GM21528 (cell line): ENCODE measurements around the gene RTN4IP1.
"Not testable (repeated sequence)": the region's sequence is repeated elsewhere in the genome, so short reads cannot be mapped to it uniquely, and the experiment has no call there.

ENCODE experiments used
- ATAC-seq: cut with Tn5 transposase; IDR thresholded peaks from one replicate; pipeline ENCODE4 v1.9.1; 2021; ENCODE audit warnings: mild to moderate bottlenecking, moderate library complexity; ENCODE audit not compliant: unreplicated experiment, low FRiP score

Gene RTN4IP1

DNA sequence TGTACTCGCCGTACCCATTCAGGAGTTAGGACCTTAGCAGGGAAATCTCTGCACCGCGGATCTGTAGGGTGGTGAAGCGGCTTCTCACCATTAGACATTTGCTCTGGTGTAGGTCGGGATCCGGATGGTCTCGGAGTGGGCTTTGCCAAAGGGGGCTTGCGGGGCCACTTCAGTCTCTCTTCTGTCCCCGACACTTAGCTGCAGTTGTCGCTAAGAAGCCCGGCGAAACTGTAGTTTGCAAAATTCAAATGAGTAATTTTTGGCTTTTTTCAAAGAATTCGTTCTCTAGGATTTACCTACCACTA lies 513 bp upstream of the RTN4IP1 start:
- ATAC-seq, result no peak

DNA sequence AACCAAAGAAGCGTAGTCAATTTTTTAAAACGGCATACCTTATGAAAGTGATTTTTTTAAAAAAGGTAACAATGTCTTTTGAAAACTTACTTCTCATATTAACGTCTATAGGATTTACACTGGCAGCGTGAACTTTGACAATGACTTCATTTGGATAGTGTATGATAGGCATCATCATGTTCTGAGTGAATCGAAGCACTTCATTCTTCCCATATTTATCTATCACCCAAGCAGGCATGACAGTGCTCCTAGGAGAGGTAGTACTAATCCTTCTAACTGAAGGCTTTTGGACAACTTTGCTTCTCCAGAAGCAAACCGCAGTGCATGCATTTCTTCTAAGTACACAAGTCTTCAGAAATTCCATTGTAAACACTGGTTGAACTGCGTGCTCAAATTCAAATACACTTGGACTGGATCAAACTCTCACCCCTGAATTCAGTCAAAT lies 618 bp downstream of the RTN4IP1 start:
- ATAC-seq, result peak; percentile 11

DNA sequence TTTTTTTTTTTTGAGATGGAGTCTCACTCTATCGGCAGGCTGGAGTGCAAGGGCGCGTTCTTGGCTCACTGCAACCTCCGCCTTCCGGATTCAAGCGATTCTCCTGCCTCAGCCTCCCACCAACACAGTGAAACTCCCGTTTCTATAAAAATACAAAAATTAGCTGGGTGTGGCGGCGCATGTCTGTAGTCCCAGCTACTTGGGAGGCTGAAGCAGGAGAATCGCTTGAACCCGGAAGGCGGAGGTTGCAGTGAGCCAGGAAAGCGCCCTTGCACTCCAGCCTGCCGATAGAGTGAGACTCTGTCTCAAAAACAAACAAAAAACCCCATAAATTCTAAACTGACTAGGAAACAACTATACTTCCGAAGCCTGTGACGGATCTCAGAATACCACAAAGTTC lies 1.5 kb downstream of the RTN4IP1 start:
- ATAC-seq, result not testable (repeated sequence)

DNA sequence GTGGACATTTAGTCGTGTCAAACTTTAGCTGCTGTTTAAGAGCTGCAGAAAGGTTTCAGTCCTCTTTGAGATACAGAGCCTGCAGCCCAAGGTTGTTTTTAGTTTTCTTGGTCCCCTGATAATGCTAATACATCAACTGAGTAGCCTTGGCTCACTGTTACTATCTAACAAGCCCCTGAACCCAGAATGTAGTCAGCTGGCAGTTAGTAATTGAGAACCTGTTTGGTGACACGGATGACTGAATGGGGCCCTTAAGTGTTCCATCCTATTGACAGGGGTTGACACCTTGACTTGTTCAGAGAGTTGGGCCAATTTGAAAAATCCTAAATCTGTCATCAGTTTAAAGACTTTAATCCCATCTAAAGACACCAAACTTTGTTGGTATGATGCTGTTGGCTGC lies 2.8 kb downstream of the RTN4IP1 start:
- ATAC-seq, result no peak

DNA sequence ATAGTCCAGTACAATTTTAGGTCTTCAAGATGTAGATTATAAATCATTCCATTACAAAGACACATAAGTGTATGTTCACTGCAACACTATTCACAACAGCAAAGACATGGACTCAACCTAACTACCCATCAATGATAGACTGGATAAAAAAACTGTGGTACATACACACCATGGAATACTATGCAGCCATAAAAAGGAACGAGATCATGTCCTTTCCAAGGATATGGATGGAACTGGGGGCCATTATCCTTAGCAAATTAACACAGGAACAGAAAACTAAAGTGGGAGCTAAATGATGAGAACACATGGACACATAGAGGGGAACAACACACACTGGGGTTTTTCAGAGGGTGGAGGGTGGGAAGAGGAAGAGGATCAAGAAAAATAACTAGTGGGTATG lies 6.3 kb downstream of the RTN4IP1 start:
- ATAC-seq, result no peak

DNA sequence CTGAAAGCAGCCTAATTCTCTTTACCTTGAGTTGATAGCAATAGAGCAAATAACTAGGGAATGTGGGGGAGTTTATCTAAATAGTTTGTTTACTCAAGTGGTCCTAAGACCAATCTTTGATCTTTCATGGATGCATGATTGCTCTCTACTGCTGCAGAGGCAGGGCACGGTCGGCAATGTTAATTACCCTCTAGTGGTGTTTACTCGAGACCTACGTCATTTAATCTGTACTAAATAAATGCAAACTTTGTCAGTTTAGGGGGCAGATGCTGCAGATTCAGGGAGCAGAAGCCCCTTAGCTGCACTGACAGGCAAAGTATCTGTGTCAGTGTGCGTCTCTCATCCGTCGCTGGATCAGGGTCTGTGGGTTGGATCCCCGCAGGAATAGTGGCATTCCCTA lies 6.9 kb downstream of the RTN4IP1 start:
- no peak for ATAC-seq

DNA sequence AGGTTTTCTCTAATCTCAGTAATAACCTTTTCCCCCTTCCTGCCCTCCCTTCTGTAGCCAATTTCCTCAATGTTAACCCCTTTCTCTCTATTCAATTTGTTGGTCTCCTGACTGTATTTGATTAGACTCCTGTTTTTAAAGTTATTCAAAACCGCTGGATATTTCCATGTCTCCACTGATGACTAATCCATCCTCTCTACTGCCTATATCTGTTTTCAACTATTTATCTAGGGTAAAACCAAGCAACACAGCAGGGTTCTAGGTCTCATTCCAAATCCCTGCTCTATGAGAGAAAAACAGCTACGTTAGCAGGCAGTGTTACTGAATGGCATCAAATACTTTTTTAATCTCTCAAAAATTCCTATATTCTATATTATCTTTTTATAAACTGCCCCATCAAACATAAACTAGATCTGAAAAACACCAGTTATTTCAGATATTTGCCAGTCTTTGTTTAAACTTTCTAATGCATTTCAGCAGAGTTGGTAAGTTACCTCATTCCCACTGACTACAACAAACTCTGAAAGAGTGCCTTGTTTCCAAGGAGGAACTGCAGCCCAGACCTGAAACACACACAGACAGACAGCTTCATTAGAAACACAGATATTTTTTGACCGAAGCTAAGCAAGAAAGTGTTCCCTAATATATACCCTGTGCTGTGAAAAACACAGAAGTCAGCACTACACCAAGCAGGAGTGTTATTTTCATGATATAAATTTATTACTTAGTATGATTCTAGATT lies 8.2 kb downstream of the RTN4IP1 start:
- ATAC-seq, result no peak

DNA sequence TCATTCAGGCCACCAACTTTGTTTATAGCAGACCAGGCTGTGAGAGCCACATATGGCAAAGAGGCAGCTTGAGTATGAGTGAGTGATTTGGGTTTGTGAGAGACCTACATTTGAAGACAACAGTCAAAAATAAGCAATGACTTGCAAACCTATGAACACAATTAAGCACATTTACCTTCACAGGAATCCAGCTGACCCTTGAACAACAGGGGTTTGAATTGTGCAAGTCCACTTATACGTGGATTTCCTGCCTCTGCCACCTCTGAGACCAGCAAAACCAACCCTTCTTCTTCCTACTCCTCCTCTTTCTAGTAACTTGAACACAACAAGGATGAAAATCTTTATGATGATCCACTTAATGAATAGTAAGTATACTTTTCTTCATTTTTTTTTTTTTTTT lies 10.1 kb downstream of the RTN4IP1 start:
- no peak for ATAC-seq

DNA sequence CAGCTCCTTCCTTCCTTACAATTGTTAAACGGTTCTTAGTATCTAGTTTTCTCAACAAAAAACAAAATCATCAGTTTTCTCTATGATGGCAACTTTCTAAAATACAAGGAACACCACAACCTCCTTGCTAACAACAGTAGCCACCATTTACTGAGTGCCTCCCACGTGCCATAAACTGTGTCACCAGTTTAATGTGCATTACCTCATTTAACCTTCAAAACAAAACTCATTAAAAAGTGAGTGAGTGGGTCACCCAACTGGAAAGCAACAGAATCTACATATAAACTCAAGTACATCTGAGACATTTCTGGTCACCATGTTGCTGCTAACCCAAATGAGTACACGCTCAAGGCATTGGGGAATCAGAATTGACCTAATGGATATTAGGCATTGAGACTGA lies 11.0 kb downstream of the RTN4IP1 start:
- no peak for ATAC-seq

DNA sequence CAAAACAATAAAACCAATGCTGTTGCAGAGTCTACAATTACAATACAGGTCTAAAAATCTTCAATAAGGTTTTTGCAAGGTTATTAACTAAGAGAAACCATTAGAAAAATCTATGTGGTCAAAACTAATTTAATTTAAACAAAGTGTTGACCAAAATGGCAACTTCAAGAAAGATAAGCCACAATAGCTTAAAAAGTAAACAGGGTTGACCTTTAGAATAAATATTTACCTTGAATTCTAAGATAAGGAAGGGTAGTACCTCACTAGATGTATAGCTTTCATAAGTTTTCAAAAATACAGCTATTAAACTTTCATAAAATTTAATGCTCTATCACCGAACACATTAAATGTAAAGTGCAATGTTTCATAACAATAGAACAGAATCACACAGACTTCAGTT lies 11.4 kb downstream of the RTN4IP1 start:
- no peak for ATAC-seq

DNA sequence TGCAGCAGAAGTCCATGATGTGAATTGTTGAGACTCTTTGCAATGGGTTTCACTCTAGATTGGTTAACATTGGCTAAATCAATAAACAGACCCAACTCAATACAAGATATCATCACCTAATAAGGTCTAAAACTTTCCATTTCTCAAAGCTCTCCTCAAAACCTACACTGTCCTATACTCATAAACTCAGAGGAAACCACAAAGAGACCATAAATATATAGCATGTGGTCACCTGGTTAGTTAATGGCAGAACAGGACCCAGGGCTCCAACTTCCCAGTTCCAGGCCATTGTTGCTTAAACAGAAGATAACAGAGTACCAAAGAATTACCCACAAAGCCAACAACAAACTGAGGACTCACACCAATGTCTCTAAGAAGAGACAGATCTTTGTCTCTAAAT lies 12.0 kb downstream of the RTN4IP1 start:
- peak; percentile 86 for ATAC-seq

DNA sequence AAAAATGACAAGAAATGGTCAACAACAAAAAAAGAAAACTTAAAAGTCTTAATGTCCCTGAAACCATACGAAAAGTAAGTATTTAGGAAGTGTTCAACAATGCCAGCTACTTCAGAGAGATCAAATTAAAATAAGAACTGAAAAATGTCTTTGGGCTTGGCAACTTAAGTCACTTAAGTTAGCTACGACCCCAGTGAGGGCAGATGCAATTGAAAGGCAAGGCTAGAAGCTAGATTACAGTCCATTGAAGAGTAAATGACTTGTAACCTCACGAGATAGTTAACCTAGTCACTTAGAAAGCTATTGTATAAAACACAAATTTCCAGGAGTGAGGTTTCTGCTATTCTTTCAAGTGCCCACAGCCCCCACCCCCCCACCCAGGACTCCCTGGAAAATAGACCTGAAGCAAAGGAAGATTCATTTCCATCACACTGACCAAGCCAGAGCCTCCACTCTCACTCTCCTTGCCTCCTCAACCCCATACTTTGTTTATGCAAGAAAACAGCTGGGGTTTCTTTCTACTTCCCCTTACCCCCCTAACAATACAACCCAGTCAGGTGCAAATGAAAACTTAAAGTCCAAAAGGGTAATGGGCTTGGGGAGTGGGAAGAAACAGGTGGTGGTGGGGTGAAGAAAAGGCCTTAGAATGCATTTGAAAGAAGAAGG lies 14.6 kb downstream of the RTN4IP1 start:
- ATAC-seq, result no peak

DNA sequence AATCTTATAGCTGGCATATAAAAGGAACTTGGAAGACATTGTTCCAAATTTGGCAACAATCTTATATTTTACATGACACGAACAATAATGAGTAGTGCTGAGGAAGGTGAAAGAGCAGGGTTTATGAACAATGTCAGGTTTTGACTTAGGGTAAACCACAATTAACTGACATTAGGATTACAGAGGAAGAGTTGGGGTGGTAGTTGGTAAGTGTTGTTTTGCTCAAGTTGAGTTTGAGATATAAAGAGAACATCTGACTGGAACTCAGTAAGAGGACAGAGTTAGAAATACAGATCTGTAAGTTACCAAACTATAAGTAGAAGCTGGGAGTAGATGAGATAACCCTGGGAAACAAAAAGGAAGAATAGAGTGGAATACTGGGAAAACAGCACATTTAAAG lies 15.1 kb downstream of the RTN4IP1 start:
- no peak for ATAC-seq

DNA sequence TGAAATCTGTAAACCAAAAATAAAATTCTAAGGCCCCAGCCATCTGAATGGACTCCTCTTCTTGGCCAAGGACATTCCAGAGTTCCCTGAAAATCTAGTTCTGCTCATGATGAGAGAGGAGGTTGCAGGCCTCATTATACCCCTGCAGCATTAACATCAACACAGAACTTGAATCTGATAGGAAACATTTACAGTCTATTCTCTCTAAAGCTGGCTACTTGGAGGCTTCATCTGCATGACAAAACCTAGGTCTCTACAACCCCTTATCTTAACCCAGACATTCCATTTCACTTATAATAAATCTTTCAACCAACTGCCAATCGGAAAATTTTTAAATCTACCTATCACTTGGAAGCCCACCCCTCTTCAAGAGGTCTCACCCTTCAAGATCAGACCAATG lies 15.7 kb downstream of the RTN4IP1 start:
- ATAC-seq, result no peak

DNA sequence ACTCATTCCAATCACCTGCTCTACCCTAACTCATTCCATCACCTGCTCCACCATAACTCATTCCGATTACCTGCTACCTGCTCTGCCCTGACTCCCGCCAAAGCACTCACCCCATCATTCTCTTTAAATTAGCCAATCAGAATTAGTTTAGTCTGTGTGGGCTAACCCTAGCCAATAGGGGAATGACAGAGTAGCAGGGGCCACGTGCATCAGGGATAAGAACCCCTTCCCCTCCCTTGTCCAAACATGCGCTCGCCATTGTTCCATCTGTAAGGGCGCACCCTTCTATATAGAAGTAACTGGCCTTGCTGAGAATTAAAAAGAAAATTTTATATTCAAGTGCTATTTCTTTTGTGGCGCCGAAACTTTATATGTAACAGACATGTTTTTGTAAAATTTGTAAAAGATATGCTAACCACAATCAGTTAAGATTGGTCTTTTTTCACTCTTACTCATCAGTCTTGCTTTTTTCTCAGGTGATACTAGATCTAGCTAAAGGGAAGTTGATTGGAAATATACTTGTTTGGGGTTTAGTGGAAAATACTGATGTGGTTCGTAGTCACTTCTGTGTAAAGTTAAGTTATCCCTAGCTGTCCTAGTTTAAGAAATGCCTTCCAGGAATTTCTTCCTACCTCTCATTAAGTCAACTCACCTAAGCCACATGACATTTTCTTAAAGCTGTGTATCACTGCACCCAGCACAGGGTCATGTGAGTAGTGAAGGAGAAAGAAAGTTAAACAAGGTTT lies 16.5 kb downstream of the RTN4IP1 start:
- no peak for ATAC-seq

DNA sequence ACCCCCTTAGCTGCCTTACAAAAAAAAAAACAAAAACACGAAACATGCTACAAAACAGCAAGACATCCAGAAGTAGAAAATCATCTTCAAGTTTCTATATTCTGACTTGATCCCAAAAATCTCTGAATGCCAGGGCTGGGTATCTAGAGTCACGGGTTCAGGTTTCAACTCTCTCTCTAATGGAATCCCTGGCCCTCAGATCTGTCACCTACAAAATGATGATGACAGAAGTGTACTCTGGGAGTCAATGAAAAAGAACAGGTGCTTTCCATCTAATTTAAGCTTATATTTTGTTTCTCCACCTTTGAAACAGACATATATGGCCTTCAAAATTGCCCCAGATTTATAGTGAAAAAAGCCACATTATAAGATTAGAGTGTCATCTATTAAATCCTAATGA lies 18.3 kb downstream of the RTN4IP1 start:
- no peak for ATAC-seq

DNA sequence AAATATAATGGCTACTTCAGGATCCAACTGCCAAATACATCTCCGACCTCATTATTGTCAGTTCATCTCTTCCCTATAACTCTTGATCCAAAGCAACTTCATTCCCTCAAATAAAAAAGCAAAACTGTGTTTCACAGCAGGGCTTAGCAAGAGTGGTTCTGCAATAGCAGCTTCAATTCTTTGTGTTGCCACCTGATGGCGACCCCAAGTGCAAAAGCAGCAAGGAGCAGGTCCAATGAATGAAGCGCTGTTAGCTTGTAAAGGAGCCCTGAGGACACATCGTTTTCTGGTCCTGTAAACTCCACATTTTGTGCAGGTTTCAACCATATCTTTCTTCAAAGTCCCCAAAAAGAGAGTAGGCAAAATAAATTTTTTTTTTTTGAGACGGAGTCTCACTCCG lies 19.6 kb downstream of the RTN4IP1 start:
- ATAC-seq, result no peak

DNA sequence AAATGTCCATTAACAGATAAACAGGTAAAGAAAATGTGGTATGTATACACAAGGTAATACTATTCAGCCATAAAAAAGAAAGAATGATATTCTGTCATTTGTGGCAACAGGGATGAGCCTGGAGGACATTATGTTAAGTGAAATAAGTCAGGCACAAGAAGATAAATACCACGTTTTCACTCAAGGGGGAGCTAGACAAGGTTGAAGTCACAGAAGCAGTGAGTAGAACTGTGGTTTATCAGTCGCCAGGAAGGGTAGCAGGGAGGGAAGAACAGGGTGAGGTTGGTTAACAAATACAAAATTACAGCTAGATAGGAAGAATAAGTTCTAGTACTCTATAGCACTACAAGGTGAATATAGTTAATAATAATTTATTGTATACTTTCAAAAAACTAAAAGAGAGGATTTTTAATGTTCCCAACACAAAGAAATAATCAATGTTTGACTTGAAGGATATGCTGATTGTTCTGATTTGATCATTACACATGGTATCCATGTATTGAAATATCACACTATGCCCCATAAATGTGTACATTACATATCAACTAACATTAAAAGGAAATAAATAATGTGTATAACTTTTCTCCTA lies 21.1 kb downstream of the RTN4IP1 start:
- no peak for ATAC-seq

DNA sequence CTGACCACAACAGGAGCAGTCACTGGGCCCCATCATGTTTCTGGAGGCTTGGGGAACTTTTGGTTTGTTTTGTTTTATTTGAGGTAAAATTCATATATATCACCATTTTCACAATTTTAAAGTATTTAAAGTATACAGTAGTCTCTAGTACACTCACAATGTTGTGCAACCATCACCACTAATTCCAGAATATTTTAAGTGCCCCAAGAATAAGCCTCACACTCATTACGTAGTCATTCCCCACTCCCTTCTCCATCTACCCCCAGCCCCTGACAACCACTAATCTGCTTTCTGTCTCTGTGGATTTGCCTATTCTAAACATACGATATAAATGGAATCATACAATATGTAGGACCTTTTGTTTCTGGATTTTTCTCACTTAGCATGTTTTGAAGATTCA lies 29.0 kb downstream of the RTN4IP1 start:
- no peak for ATAC-seq

DNA sequence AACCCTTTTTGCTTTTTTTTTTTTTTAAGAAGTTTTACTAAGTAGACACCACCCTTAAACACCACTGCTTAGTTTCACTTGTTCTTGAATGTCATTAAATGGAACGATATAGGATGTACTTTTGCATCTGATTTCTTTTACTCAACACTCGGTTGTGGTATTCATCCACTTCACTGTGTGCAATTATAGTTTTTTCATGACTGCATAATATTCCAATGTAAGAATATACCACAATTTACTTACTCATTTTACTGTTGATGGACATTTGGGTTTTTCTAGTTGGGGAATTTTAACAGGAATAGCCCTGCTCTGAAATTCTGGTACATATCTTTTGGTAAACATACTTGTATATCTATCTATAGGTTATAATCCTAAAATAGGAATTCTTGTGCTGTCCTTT lies 29.9 kb downstream of the RTN4IP1 start:
- ATAC-seq, result no peak

DNA sequence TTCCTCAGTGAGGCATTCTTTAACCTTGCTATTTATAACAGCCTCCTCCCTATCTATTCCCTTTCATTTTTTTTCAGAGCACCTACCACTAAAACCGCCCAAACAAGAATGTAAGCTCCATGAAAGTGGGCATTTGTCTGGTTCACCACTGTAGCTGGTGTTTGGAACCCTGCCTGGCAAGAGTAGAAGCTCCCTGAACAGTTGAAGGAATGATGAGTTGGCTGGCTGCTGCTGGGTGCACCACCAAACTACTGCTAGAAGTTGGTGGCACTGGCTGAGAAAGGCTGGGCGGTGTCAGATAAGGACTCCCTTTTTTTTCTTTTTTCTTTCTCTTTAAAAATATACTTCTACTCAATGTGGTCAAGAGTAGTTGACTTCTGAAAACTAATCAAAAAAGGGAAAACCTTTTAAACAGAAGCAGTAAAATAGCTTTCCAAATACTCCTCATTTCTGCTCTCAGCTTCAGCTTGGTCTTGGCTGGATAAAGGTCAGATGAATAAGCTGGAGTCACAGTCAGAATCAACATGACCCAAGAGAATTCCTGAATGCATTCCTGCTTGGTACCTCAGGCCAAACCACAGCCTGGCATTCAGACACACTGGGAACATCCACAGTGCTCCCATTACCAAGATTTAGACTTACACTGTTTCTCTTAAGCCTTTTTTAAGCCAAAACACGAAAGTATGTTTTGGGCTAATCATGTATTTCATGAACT lies 38.0 kb downstream of the RTN4IP1 start:
- ATAC-seq, result no peak
